Endothelial cell of umbilical vein (primary cell): ENCODE measurements around the gene GLUD1. TPM values are rescaled to one million over a fixed set of nuclear protein-coding genes. Genes with fewer than 3 reads are reported as not detected.

Experiments
- BruUV-seq: library from RNA; stranded (reverse); fragments of 400-500 nt; replicated peaks from 2 replicates; lab custom pipeline; 2021; lab: Mats Ljungman, UMichigan
- CTCF ChIA-PET: fragments of 300-600, 350-600 bp; sonication (Branson Sonifier 250); formaldehyde crosslinking; loops from one replicate; lab custom pipeline; 2021; ENCODE audit warnings: antibody characterized with exemption, inconsistent platforms; lab: Charles Lee
- POLR2A ChIA-PET: fragments of 300-600, 350-600 bp; sonication (Branson Sonifier 250); formaldehyde crosslinking; loops from one replicate; lab custom pipeline; 2021; ENCODE audit warnings: antibody characterized with exemption, inconsistent platforms; lab: Charles Lee
- DNase-seq: peaks from one replicate; pipeline ENCODE4 v3.0.0-alpha.2; 2011; ENCODE audit warnings: low read depth, low spot score
- FAIRE-seq: peaks from 2 replicates; lab custom pipeline; 2011; peaks lifted over from hg19 to GRCh38; lab: Jason Lieb, UNC
- H2AFZ ChIP-seq: 2 replicates; pipeline ENCODE4 v1.6.0; 2012; ENCODE audit warnings: low read depth, low read length, control low read depth, inconsistent platforms
- H3K27ac ChIP-seq: 2 replicates; pipeline ENCODE4 v1.5.1; 2011; ENCODE audit warnings: low read depth, mild to moderate bottlenecking, control low read depth, low read length, moderate library complexity; ENCODE audit not compliant: insufficient read depth
- H3K27me3 ChIP-seq, 2 experiments: 2 replicates each; pipeline versions ENCODE4 v1.6.0 to v1.6.1; 2011; ENCODE audit warnings: low read length in 2 of 2, mixed read lengths in 1 of 2; ENCODE audit not compliant: control insufficient read depth in 2 of 2, insufficient read depth in 2 of 2
- H3K36me3 ChIP-seq, 2 experiments: 2 replicates in 1 of 2; 3 replicates in 1 of 2; pipeline ENCODE4 v1.5.1; 2011; ENCODE audit warnings: low read length in 2 of 2, mild to moderate bottlenecking in 1 of 2, moderate library complexity in 1 of 2; ENCODE audit not compliant: control insufficient read depth in 2 of 2, insufficient read depth in 2 of 2; ENCODE audit errors: extremely low read depth in 1 of 2
- H3K4me1 ChIP-seq: 3 replicates; pipeline ENCODE4 v1.5.1; 2011; ENCODE audit warnings: mild to moderate bottlenecking, low read length; ENCODE audit not compliant: control insufficient read depth, insufficient read depth; ENCODE audit errors: extremely low read depth
- H3K4me2 ChIP-seq: 2 replicates; pipeline ENCODE4 v1.6.1; 2011; ENCODE audit warnings: low read length, control low read depth, mixed read lengths; ENCODE audit not compliant: insufficient read depth
- H3K4me3 ChIP-seq, 3 experiments: fragments of 200-600 bp in 1 of 3; sonication (generic), shearing (Covaris generic) in 1 of 3; replicated peaks in 1 of 3; 2 replicates each; pipeline ENCODE4 v1.5.1; 2011 to 2016; ENCODE audit warnings: control low read depth in 3 of 3, low read length in 3 of 3, mild to moderate bottlenecking in 2 of 3, inconsistent platforms in 1 of 3, low read depth in 1 of 3, moderate library complexity in 1 of 3; ENCODE audit not compliant: insufficient read depth in 1 of 3
- H3K79me2 ChIP-seq: 2 replicates; pipeline ENCODE4 v1.6.0; 2012; ENCODE audit warnings: low read length, inconsistent platforms; ENCODE audit not compliant: control insufficient read depth, insufficient read depth
- H3K9ac ChIP-seq: replicated peaks from 2 replicates; pipeline ENCODE3; 2011; ENCODE audit warnings: low read length, control low read depth; ENCODE audit not compliant: insufficient read depth; ENCODE audit errors: extremely low read depth
- H3K9me1 ChIP-seq: replicated peaks from 3 replicates; pipeline ENCODE4 v1.6.0; 2011; ENCODE audit warnings: mild to moderate bottlenecking, low read length; ENCODE audit not compliant: control insufficient read depth, insufficient read depth; ENCODE audit errors: extremely low read depth
- H3K9me3 ChIP-seq: replicated peaks from 2 replicates; pipeline ENCODE4 v1.5.1; 2012; ENCODE audit warnings: low read length, inconsistent platforms; ENCODE audit not compliant: control insufficient read depth, insufficient read depth
- H4K20me1 ChIP-seq: replicated peaks from 2 replicates; pipeline ENCODE3; 2011; ENCODE audit warnings: mild to moderate bottlenecking, low read length; ENCODE audit not compliant: control insufficient read depth, insufficient read depth; ENCODE audit errors: extremely low read depth
- FOS ChIP-seq: IDR thresholded peaks from 2 replicates; pipeline ENCODE4 v1.6.1; 2011; ENCODE audit warnings: mild to moderate bottlenecking, low read length, moderate library complexity, borderline replicate concordance; ENCODE audit not compliant: insufficient read depth
- GATA2 ChIP-seq: IDR thresholded peaks from 2 replicates; pipeline ENCODE4 v1.7.0; 2011; ENCODE audit warnings: low read depth, mild to moderate bottlenecking, moderate library complexity, mixed read lengths, low read length; ENCODE audit not compliant: insufficient read length, insufficient read depth
- MYC ChIP-seq: IDR thresholded peaks from one replicate; pipeline ENCODE4 v1.6.1; 2011; ENCODE audit warnings: mild to moderate bottlenecking, low read depth, low read length
- POLR2A ChIP-seq: IDR thresholded peaks from 2 replicates; pipeline ENCODE4 v1.6.1; 2012; ENCODE audit warnings: low read depth, mild to moderate bottlenecking, control low read depth, low read length
- dilution Hi-C: fragments of 300-500 bp; cut with MboI; formaldehyde crosslinking; loops from one replicate; pipeline ENCODE4 v1.15.0; 2019; ENCODE audit warnings: low sequenced_read_pairs; ENCODE audit not compliant: extremely low pct_ligation_motif_present
- intact Hi-C: fragments of 100-400 bp; cut with micrococcal nuclease; formaldehyde crosslinking; loops from one replicate; pipeline ENCODE4 v1.10.0; 2022
- polyA plus RNA-seq, 4 experiments: library from polyadenylated mRNA; depleted of rRNA in 3 of 4; stranded (reverse) in 3 of 4; unstranded in 1 of 4; fragments of >200 nt; gene quantifications; 2 replicates each; pipeline versions ENCODE4 v1.2.1 to v1.2.3, GENCODE V29; 2011 to 2012; ENCODE audit warnings: missing spikeins in 1 of 4
- total RNA-seq: library from RNA; stranded (reverse); gene quantifications from 2 replicates; pipeline ENCODE4 v1.2.3, GENCODE V29; 2021
- TF ChIP-seq, protein P1 (sequence below), 2 donors: IDR thresholded peaks; 1 replicate in 1 of 2; 2 replicates in 1 of 2; pipeline ENCODE4 v1.5.1; 2011; ENCODE audit warnings: low read length in 2 of 2, mild to moderate bottlenecking in 2 of 2, moderate library complexity in 2 of 2, control low read depth in 1 of 2, inconsistent platforms in 1 of 2, low read depth in 1 of 2; ENCODE audit not compliant: insufficient read depth in 1 of 2; ENCODE audit errors: extremely low read depth in 1 of 2

Gene GLUD1
- total and polyA plus RNA-seq, 2 donors (not counting 3 experiments of a cell fraction or from before 2014, with no cell fraction given): 41.9 to 94.7 TPM

DNA sequence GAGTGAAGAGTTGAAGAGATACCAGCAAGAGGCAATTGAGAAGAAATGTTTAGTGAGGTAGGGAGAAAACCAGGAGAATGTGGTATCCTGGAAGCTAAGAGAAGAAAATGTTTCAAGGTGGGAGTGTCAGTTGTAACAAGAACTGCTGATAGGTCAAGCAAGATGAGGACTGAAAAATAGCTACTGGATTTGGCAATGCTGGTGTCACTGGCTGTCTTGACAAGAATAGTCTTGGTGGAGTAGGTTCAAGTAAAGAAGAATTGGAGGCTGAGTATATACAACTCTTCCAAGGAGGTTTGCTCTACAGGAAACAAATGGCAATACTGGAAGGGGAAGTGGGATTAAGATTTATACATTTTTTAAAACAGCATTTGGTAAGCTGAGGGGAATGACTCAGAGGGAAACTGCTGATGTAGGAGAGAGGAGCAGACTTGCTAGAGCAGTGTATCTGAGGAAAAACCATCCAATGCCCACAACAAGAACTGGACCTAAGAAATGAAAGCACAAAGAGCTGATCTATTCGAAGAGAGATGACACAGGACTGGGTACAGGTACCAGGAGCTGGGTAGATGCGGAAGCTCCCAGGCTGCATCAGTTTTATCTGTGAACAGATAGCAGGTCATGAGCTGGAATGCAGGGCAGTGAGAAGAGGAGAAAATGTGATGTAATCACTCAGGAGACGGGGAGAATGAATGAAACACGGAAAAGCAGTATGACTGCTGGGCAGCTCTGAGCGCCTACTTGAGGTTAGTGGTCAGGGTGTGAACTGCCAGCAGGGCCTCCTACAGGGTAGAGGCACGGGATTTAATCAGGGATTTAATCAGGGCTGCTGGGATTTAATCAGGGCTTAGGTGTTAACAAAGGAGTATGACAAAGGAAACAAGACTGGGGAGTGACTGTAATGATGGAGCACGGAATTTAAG is 40.0 kb downstream of the GLUD1 start:
- no peak overlapping the region for H3K4me2 ChIP-seq

More for the DNA sequence above, 40.0 kb downstream of the GLUD1 start:
- Histone ChIP-seq H3K9ac (no peak overlapping the region), H3K4me3 (no peak overlapping the region), H3K9me3 (no peaks in the 10 kb centered on the region), H2AFZ (no peak overlapping the region), H3K27me3 (no peaks in the 10 kb centered on the region), H4K20me1 (no peaks in the 10 kb centered on the region), H3K4me1 (peaks cover 10% of the 10 kb centered on the region), H3K27ac (no peak overlapping the region), H3K79me2 (no peaks in the 10 kb centered on the region), H3K9me1 (no peaks in the 10 kb centered on the region), H3K36me3 (peaks cover 6 to 12% of the 10 kb centered on the region in 2 experiments)
- dilution Hi-C loops: no loop called here
- TF ChIP-seq GATA2: no peak
- no peak for TF ChIP-seq MYC
- TF ChIP-seq, protein P1, sequence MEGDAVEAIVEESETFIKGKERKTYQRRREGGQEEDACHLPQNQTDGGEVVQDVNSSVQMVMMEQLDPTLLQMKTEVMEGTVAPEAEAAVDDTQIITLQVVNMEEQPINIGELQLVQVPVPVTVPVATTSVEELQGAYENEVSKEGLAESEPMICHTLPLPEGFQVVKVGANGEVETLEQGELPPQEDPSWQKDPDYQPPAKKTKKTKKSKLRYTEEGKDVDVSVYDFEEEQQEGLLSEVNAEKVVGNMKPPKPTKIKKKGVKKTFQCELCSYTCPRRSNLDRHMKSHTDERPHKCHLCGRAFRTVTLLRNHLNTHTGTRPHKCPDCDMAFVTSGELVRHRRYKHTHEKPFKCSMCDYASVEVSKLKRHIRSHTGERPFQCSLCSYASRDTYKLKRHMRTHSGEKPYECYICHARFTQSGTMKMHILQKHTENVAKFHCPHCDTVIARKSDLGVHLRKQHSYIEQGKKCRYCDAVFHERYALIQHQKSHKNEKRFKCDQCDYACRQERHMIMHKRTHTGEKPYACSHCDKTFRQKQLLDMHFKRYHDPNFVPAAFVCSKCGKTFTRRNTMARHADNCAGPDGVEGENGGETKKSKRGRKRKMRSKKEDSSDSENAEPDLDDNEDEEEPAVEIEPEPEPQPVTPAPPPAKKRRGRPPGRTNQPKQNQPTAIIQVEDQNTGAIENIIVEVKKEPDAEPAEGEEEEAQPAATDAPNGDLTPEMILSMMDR (IDR thresholded peaks at IDR 0.05; ENCODE audit: extremely low read depth in 1 of 2, insufficient read depth in 1 of 2, low read depth in 1 of 2, low read length in 2 of 2): peak; percentile 18 to 22
- no peak for TF ChIP-seq POLR2A
- peak; percentile 63 for TF ChIP-seq FOS
- ChIA-PET POLR2A (no interaction called here), CTCF (interaction anchor here (0.7 to 1.9 kb wide), 10 partner anchors 10 to 116 kb away, joined by 3 to 9 read pairs (median 4); no protein-coding TSS in a partner anchor)
- intact Hi-C loops: no loop called here
- DNase-seq (peak; percentile 27), FAIRE-seq (no peak)
- BruUV-seq: no TSS peak
